ENCODE measurements around the gene SERAC1.
"Not testable (repeated sequence)": the region's sequence is repeated elsewhere in the genome, so short reads cannot be mapped to it uniquely, and the experiment has no call there.

The SERAC1 gene

GRCh38 chr6:158168040-158168289 lies at the start of gene SERAC1:
TSS of gene SERAC1 (minus strand) at chr6:158168262. CDS start at chr6:158158363, 9,899 bp downstream.
- in situ Hi-C loops (cut with HindIII; ENCODE audit: low sequenced_read_pairs), result no loop called here

- in situ Hi-C loops (cut with HindIII; ENCODE audit: low sequenced_read_pairs), result no loop called here
Observed at GRCh38 chr6:158213925-158214674, 46.0 kb upstream of the SERAC1 start.

- in situ Hi-C loops (cut with HindIII; ENCODE audit: low sequenced_read_pairs), result no loop called here
Observed at GRCh38 chr6:158211273-158212055, 43.4 kb upstream of the SERAC1 start.

- in situ Hi-C loops (cut with HindIII; ENCODE audit: low sequenced_read_pairs), result not testable (repeated sequence)
Observed at GRCh38 chr6:158209582-158210333, 41.7 kb upstream of the SERAC1 start.

- in situ Hi-C loops (cut with HindIII; ENCODE audit: low sequenced_read_pairs), result not testable (repeated sequence)
Observed at GRCh38 chr6:158208226-158209030, 40.4 kb upstream of the SERAC1 start.

GRCh38 chr6:158207422-158207788 lies 39.3 kb upstream of the SERAC1 start:
- in situ Hi-C loops (cut with HindIII; ENCODE audit: low sequenced_read_pairs), result no loop called here

- in situ Hi-C loops (cut with HindIII; ENCODE audit: low sequenced_read_pairs), result no loop called here
Observed at GRCh38 chr6:158206740-158207421, 38.8 kb upstream of the SERAC1 start.

GRCh38 chr6:158205169-158205944 lies 37.3 kb upstream of the SERAC1 start:
- in situ Hi-C loops (cut with HindIII; ENCODE audit: low sequenced_read_pairs), result no loop called here

GRCh38 chr6:158198461-158198860 lies 30.4 kb upstream of the SERAC1 start:
- in situ Hi-C loops (cut with HindIII; ENCODE audit: low sequenced_read_pairs), result loop anchor here (5.0 kb wide), 1 partner anchor 46 kb away; no protein-coding TSS in a partner anchor

GRCh38 chr6:158194487-158195280 lies 26.6 kb upstream of the SERAC1 start:
- in situ Hi-C loops (cut with HindIII; ENCODE audit: low sequenced_read_pairs), result loop anchor here (5.0 kb wide), 1 partner anchor 42 kb away; no protein-coding TSS in a partner anchor

GRCh38 chr6:158191761-158192160 lies 23.7 kb upstream of the SERAC1 start:
- in situ Hi-C loops (cut with HindIII; ENCODE audit: low sequenced_read_pairs), result no loop called here

- in situ Hi-C loops (cut with HindIII; ENCODE audit: low sequenced_read_pairs), result no loop called here
Observed at GRCh38 chr6:158191032-158191431, 23.0 kb upstream of the SERAC1 start.

GRCh38 chr6:158188591-158188990 lies 20.5 kb upstream of the SERAC1 start:
- in situ Hi-C loops (cut with HindIII; ENCODE audit: low sequenced_read_pairs), result no loop called here

- in situ Hi-C loops (cut with HindIII; ENCODE audit: low sequenced_read_pairs), result no loop called here
Observed at GRCh38 chr6:158185729-158186456, 17.8 kb upstream of the SERAC1 start.

GRCh38 chr6:158184608-158185007 lies 16.5 kb upstream of the SERAC1 start:
- in situ Hi-C loops (cut with HindIII; ENCODE audit: low sequenced_read_pairs), result loop anchor here (5.0 kb wide), 1 partner anchor 68 kb away; no protein-coding TSS in a partner anchor

GRCh38 chr6:158183174-158183972 lies 15.3 kb upstream of the SERAC1 start:
- in situ Hi-C loops (cut with HindIII; ENCODE audit: low sequenced_read_pairs), result loop anchor here (5.0 kb wide), 1 partner anchor 69 kb away; no protein-coding TSS in a partner anchor

- in situ Hi-C loops (cut with HindIII; ENCODE audit: low sequenced_read_pairs), result not testable (repeated sequence)
Observed at GRCh38 chr6:158177712-158178111, 9.7 kb upstream of the SERAC1 start.

Data from endothelial cell of hepatic sinusoid (primary cell).